NCI-H1105 (cell line): ENCODE results near the gene CCDC170.

ENCODE experiments used
- DNase-seq: peaks from one replicate; lab custom pipeline; 2025; lab: John Stamatoyannopoulos, UW

CCDC170 gene

GRCh38 chr6:151618717-151619116, 124.9 kb downstream of the CCDC170 start:
- no peak for DNase-seq

GRCh38 chr6:151620179-151620578, 126.4 kb downstream of the CCDC170 start:
- no peak for DNase-seq

DNA sequence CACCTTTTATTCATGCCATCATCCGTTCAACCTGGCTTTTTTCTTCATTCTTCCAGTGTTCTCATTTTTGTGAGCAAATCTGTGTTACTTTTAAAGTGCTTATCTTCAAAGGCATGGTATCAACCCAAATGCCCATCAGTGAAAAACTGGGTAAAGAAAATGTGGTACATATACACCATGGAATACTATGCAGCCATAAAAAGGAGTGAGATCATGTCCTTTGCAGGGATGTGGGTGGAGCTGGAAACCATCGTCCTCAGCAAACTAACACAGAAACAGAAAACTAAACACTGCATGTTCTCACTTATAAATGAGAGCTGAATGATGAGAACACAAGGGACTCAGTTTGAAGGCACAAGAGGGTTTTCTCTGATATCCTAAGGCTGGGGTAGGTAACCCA, 130.3 kb downstream of the CCDC170 start:
- DNase-seq = no peak

DNA sequence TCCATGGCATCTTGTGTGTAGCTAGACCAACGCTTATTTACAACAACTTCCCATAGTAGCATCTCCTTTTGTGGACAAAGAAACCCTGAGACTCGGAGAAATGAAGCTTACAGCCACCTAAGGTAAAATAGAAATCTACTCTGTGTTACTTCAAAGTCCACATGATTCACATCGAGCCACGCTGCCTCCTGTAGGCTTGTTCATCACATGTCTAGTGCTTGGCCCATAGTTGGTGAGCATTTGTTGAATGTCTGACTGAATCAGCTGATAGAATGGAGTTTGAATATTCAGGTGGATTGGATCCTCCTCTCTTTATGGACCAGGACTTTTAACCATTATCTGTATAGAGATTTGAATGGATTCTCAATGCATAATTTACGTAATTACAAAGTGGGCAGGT, 130.7 kb downstream of the CCDC170 start:
- DNase-seq = no peak

DNA sequence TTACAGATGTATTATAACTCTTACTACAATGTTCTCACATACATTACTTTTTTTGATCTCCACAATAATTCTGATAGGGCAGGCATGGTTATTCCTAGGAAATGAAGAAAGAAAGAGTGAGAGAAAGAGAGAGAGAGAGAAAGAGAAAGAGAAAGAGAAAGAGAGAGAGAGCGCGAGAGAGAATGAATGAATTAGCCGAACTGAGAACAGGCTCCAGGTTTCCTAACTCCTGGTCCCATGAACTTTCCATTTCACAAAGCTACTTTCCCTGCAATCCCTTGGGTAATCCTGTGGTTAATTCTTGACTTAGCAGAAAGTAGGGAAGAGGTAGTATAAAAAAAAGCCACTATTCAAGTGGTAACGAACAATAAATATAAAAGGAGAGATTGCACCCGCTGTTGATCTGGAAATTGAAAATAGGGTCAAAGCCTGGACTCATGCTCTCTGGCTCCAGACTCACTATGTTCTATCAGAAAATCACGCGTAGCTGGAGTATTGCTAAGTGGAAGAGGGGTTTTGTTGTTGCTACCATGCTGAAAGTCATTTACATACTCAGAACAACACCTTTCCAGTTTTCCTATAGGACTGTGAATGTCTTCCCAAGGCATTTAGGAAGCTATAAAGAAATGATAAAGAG, 131.2 kb downstream of the CCDC170 start:
- no peak for DNase-seq

DNA sequence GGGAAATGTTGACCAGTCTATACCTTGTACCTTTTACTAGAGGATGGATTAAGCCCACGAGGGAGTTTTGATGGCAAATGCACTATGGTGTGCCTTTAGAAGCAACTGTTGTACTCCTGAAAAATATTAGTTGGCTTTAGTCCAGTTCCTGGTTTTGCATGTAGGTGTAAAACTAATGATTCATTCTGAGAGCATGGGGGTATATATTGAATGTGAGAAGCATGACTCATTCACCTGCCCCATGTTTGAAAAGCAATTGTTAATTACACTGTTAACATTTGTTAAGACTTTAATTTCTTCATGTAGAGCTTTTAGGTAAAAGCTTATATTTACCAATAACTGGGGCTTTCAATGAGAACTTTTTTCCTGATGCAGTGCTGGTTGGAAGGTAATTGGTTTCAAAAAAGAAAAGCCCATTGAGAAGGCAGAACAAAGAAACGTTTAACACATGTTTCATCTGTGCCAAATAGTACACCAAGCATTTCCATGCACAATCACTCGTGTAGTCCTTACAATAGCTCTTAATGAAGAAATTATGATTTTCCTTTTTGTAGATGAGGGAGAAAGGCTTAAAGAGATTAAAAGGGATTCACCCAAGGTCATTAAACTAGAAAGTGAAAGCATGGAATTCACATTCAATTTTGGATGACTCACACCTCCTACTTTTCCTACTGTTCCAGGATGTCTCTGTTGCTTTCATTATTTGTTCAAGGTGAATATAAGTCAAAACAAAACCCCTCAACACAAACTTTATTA, 134.1 kb downstream of the CCDC170 start:
- DNase-seq = peak; percentile 24

DNA sequence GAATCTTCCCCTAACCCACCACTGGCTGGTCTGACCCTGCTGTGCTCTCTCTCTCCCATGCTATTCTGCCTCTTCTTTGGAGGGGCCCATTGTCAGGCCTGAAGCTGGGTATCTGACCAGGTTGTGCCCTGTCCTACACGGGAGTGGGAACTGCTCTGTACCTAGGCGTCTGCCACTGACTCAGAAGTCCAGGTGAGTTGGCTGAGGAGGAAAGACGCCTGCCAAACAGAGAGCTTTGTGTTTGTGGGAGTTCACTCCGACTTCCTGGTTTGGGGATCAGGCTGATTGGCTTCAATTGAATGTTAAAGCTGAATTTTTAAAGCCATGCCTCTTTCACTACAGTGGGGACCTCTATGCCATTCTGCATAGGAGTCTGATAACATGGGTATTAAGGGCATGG, 136.0 kb downstream of the CCDC170 start:
- DNase-seq = no peak

GRCh38 chr6:151630387-151630786, 136.6 kb downstream of the CCDC170 start:
- DNase-seq = no peak

- no peak for DNase-seq
Observed at GRCh38 chr6:151630991-151631655, 137.3 kb downstream of the CCDC170 start.

- DNase-seq = no peak
Observed at GRCh38 chr6:151632415-151632987, 138.7 kb downstream of the CCDC170 start.

DNA sequence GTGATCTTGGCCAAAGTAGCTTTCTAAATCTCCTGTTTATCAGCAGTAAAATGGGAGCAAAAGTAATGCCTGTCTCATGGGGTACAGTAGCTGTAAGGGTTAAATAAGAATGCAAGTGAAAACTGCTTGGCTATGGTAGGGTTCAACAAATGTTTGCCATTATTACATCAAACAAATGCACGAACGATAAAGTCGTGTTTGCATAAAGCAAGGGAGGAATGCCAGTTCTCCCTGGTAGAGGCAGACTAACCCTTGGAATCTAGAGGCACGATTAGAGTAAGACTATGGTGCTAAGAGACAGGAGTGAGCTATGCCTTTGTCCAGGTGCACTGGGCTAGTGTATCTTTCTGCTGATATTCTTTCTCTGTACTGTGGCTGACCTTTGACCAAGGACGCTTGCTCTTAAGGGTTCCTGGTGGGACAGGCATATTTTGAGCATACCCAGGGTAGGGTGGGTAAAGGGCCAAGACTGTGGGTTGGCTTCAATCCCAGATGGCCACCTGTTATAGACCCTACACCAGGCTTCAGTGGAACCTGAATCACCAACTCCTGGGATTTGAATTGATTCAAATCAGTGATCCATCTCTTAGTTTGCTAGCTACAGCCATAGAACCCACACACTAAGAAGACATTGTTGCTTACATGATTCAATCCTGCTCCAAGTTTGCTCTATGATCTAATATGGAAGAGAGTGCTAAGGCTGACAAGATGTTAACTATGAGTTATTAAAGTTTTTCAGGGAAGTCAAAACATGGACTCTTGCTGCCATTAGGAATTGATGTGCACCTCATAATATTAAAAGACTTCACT, 139.9 kb downstream of the CCDC170 start:
- no peak for DNase-seq

DNA sequence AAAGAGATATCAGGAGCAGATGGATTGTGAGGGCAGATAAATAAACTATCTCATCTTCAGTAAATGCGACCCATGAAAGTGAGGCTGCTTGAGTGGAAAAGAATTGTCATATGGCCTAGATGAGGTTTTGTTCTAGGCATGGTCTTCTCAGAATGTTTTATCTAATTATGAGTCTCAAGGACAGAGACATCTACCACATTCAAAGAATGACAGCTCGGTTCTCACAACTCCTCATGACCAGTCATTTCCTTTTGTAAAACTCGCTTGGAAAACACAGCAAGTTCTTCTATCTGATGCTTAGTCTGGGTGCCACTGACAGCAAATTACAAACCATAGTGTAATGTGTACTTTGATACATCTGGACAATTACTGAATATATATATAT, 140.5 kb downstream of the CCDC170 start:
- no peak for DNase-seq

DNA sequence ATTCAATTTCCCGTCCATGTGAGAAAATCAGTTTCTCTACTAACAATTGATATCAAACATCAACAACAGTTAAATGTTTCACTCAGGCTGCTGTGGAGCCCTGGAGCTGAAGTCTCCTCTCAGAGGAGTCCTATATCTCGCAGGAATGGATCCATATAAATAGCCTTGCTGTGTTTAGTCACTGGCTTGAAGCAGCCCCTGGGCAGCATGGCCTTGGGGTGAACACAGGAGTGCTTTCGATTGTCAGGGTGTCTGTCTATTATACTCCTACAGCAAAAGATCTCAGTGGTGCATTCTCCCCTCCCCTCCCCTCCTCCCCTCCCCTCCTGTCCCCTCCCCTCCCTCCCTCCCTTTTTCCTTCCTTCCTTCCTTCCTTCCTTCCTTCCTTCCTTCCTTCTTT, 141.9 kb downstream of the CCDC170 start:
- no peak for DNase-seq

DNA sequence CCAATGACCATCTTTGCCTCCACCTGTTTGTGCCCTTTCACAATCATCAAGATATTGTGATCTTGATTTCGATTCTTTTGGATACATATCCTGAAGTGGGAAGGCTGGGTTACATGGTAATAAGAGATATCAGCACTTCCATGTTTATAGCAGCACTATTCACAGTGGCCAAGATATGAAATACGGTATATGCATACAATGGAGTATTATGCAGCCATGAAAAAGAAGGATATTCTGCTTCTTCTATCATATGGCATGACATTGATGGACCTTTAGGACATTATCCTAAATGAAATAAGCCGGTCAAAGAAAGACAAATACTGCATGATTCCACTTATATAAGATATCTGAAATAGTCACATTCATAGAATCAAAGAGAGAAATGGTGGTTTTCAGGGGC, 144.0 kb downstream of the CCDC170 start:
- no peak for DNase-seq

DNA sequence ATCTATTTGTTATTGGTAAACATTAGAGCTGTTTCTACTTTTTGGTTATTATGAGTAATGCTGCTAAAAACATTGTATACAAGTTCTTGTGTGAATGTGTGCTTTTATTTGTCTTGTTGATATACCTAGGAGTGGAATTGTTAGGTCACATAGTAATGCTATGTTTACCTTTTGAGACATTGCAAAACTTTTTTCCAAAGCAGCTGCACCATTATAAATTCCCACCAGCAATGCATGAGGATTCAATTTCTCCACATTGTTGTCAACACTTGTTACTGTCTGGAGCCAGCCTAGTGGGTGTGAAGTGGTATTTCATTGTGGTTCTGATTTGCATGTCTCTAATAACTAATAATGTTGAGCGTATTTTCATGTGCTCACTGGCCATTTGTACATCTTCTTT, 145.9 kb downstream of the CCDC170 start:
- DNase-seq = no peak

GRCh38 chr6:151641028-151641427, 147.2 kb downstream of the CCDC170 start:
- DNase-seq = no peak

DNA sequence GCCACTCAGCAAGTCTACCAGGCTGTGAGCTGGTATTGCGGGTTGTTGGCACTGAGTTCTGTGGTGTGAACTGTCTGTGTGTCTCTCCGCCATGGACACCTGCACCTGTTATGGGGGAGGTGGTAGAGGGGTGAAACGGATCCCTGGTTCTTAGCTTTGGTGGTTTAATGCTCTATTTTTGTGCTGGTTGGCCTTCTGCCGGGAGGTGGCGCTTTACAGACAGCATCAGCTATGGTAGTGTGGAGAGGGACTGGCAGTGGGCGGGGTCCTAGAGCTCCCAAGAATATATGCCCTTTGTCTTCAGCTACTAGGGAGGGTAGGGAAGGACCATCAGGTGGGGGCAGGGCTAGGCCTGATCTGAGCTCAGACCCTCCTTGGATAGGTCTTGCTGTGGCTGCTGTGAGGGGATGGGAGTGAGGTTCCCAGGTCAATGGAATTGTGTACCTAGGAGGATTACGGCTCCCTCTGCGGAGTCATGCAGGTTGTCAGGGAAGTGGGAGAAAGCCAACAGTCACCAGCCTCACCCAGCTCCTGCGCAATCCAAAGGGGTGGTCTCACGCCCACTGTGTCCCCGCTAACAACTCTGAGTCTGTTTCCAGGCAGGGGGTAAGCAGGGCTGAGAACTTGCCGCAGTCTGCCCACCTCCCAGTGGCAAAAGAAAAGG, 154.3 kb downstream of the CCDC170 start:
- no peak for DNase-seq

- no peak for DNase-seq
Observed at GRCh38 chr6:151649835-151650234, 156.0 kb downstream of the CCDC170 start.

DNA sequence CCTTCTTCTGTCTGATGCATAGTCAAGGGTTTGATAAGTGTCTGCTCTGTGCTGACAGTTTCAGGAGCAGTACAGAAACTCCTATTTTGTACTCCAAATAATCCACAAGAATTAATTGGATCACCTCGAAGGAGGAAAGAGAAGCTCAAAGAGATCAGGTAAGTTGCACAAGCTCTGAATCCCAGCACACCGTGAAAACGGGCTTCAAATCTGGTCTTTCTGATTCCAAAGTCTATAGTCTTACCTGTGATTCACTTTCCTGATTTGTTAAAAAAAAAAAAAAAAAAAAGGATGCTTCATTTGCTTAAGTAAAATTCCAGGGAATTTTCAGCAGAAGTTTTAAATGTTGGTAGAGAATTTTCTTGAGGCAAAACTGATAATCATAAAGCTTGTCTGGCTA, 157.8 kb downstream of the CCDC170 start:
- no peak for DNase-seq

DNA sequence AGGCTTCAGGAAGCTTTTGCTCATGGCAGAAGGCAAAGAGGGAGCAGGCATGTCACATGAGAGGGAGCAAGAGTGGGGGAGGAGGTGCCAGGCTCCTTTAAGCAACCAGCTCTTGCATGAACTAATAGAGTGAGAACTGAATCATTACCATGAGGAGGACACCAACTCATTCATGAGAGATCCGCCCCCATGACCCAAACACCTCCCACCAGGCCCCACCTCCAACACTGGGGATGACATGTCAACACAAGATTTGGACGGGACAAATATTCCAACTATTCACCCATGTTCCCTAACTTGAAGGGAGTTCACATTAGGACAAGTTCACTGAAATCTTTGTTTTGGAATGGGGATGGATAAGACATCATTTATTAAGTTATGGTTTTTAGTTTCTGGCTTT, 158.5 kb downstream of the CCDC170 start:
- DNase-seq = no peak

GRCh38 chr6:151655099-151655498, 161.3 kb downstream of the CCDC170 start:
- DNase-seq = no peak

DNA sequence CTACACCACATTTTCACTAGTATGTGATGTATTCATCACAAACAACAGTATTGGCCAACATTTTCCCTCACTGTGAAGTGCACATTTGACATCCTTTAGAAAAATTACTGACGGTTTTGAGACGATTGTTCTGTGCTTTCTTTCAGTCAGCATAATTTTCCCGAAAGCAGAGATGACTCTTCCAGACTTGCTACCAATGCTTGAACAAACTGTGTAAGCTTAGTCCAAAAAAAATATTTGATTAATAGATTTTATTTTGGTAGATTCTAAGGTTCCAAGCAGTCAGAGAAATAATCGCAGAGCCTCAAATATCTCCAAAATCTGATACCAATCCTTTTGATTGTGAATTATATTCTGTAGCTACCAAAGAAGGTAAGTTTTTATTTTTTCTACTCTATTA, 162.6 kb downstream of the CCDC170 start:
- no peak for DNase-seq
